Measurements from ENCODE around the gene GNA15. TPM values are rescaled to one million over a fixed set of nuclear protein-coding genes. Genes with fewer than 3 reads are reported as not detected.
"Not testable (repeated sequence)": the region's sequence is repeated elsewhere in the genome, so short reads cannot be mapped to it uniquely, and the experiment has no call there.

The GNA15 gene
- total and polyA plus RNA-seq, 5 donors from 2014 or later = 4.1 to 43.0 (median 6.8) TPM

- Mint-ChIP-seq H3K4me3 (no peak overlapping the region), H3K4me1 (no peaks in the 10 kb centered on the region), H3K27ac (no peak overlapping the region), H3K9me3 (peaks cover 0 to 2% (median 0%) of the 10 kb centered on the region in 7 donors), H3K36me3 (peaks cover 7% of the 10 kb centered on the region), H3K27me3 (no peaks in the 10 kb centered on the region)
- Histone ChIP-seq H3K36me3 (ENCODE audit: control insufficient read depth, insufficient read depth, low read length) (peaks cover 3% of the 10 kb centered on the region), H3K27ac (ENCODE audit: insufficient read depth, low read length, poor library complexity, severe bottlenecking) (no peak overlapping the region), H3K4me1 (ENCODE audit: control insufficient read depth, insufficient read depth, low read length, poor library complexity, severe bottlenecking) (no peaks in the 10 kb centered on the region), H3K9me3 (ENCODE audit: control insufficient read depth in 2 of 2, low read length in 2 of 2) (no peaks in the 10 kb centered on the region), H3K4me3 (ENCODE audit: low read depth, low read length) (no peak overlapping the region), H3K27me3 (ENCODE audit: control insufficient read depth, insufficient read depth, low read length) (no peaks in the 10 kb centered on the region)
- DNase-seq (no peak), ATAC-seq (ENCODE audit: low read depth in 2 of 2) (no peak)
Observed at GRCh38 chr19:3198901-3199700, 63.3 kb downstream of the GNA15 start.

GRCh38 chr19:3201072-3201700 is 65.4 kb downstream of the GNA15 start:
- Histone ChIP-seq H3K4me1 (ENCODE audit: control insufficient read depth, insufficient read depth, low read length, poor library complexity, severe bottlenecking) (no peaks in the 10 kb centered on the region), H3K27ac (ENCODE audit: insufficient read depth, low read length, poor library complexity, severe bottlenecking) (no peak overlapping the region), H3K36me3 (ENCODE audit: control insufficient read depth, insufficient read depth, low read length) (peaks cover 10% of the 10 kb centered on the region), H3K27me3 (ENCODE audit: control insufficient read depth, insufficient read depth, low read length) (no peaks in the 10 kb centered on the region), H3K9me3 (ENCODE audit: control insufficient read depth in 2 of 2, low read length in 2 of 2) (no peaks in the 10 kb centered on the region), H3K4me3 (ENCODE audit: low read depth, low read length) (no peak overlapping the region)
- H3K4me1 Mint-ChIP-seq = no peaks in the 10 kb centered on the region
- no peak for ATAC-seq (ENCODE audit: low read depth in 2 of 2)
- H3K27me3 Mint-ChIP-seq = no peaks in the 10 kb centered on the region
- H3K36me3 Mint-ChIP-seq = no peaks in the 10 kb centered on the region
- no peak for DNase-seq
- no peak overlapping the region for H3K4me3 Mint-ChIP-seq
- H3K27ac Mint-ChIP-seq = no peak overlapping the region
- peaks cover 0 to 2% (median 0%) of the 10 kb centered on the region in 7 donors for H3K9me3 Mint-ChIP-seq

GRCh38 chr19:3201911-3202310 is 66.1 kb downstream of the GNA15 start:
- Histone ChIP-seq H3K36me3 (ENCODE audit: control insufficient read depth, insufficient read depth, low read length) (peaks cover 10% of the 10 kb centered on the region), H3K4me3 (ENCODE audit: low read depth, low read length) (no peak overlapping the region), H3K9me3 (ENCODE audit: control insufficient read depth in 2 of 2, low read length in 2 of 2) (no peaks in the 10 kb centered on the region), H3K27me3 (ENCODE audit: control insufficient read depth, insufficient read depth, low read length) (no peaks in the 10 kb centered on the region), H3K4me1 (ENCODE audit: control insufficient read depth, insufficient read depth, low read length, poor library complexity, severe bottlenecking) (no peaks in the 10 kb centered on the region), H3K27ac (ENCODE audit: insufficient read depth, low read length, poor library complexity, severe bottlenecking) (no peak overlapping the region)
- ATAC-seq (ENCODE audit: low read depth in 2 of 2) (no peak), DNase-seq (no peak)
- Mint-ChIP-seq H3K27ac (no peak overlapping the region), H3K27me3 (no peaks in the 10 kb centered on the region), H3K9me3 (peaks cover 0 to 2% (median 0%) of the 10 kb centered on the region in 7 donors), H3K36me3 (no peaks in the 10 kb centered on the region), H3K4me3 (no peak overlapping the region), H3K4me1 (no peaks in the 10 kb centered on the region)

GRCh38 chr19:3202346-3202745 is 66.5 kb downstream of the GNA15 start:
- Mint-ChIP-seq H3K4me1 (no peaks in the 10 kb centered on the region), H3K27me3 (no peaks in the 10 kb centered on the region), H3K36me3 (no peaks in the 10 kb centered on the region), H3K4me3 (no peak overlapping the region), H3K27ac (peak overlapping the region in 1 of 3 donors; percentile 56), H3K9me3 (no peaks in the 10 kb centered on the region)
- peaks cover 12% of the 10 kb centered on the region for H3K36me3 ChIP-seq (ENCODE audit: control insufficient read depth, insufficient read depth, low read length)
- H3K4me1 ChIP-seq (ENCODE audit: control insufficient read depth, insufficient read depth, low read length, poor library complexity, severe bottlenecking) = no peaks in the 10 kb centered on the region
- no peak for ATAC-seq (ENCODE audit: low read depth in 2 of 2)
- H3K27me3 ChIP-seq (ENCODE audit: control insufficient read depth, insufficient read depth, low read length) = no peaks in the 10 kb centered on the region
- H3K9me3 ChIP-seq (ENCODE audit: control insufficient read depth in 2 of 2, low read length in 2 of 2) = no peaks in the 10 kb centered on the region
- DNase-seq = no peak
- H3K27ac ChIP-seq (ENCODE audit: insufficient read depth, low read length, poor library complexity, severe bottlenecking) = no peak overlapping the region
- H3K4me3 ChIP-seq (ENCODE audit: low read depth, low read length) = no peak overlapping the region

GRCh38 chr19:3202895-3203294 is 67.1 kb downstream of the GNA15 start:
- H3K9me3 ChIP-seq (ENCODE audit: control insufficient read depth in 2 of 2, low read length in 2 of 2); H3K27ac ChIP-seq (ENCODE audit: insufficient read depth, low read length, poor library complexity, severe bottlenecking); DNase-seq; H3K4me3 ChIP-seq (ENCODE audit: low read depth, low read length); H3K27me3 ChIP-seq (ENCODE audit: control insufficient read depth, insufficient read depth, low read length); H3K4me3 Mint-ChIP-seq; H3K4me1 ChIP-seq (ENCODE audit: control insufficient read depth, insufficient read depth, low read length, poor library complexity, severe bottlenecking); ATAC-seq (ENCODE audit: low read depth in 2 of 2); H3K9me3 Mint-ChIP-seq; H3K4me1 Mint-ChIP-seq; H3K27me3 Mint-ChIP-seq; H3K27ac Mint-ChIP-seq; H3K36me3 Mint-ChIP-seq: not testable (repeated sequence)
- peaks cover 13% of the 10 kb centered on the region for H3K36me3 ChIP-seq (ENCODE audit: control insufficient read depth, insufficient read depth, low read length)

GRCh38 chr19:3203805-3204645 is 68.2 kb downstream of the GNA15 start:
- no peaks in the 10 kb centered on the region for H3K4me1 ChIP-seq (ENCODE audit: control insufficient read depth, insufficient read depth, low read length, poor library complexity, severe bottlenecking)
- H3K4me1 Mint-ChIP-seq = no peaks in the 10 kb centered on the region
- H3K27ac Mint-ChIP-seq = no peak overlapping the region
- ATAC-seq (ENCODE audit: low read depth in 2 of 2) (no peak), DNase-seq (no peak)
- no peaks in the 10 kb centered on the region for H3K36me3 Mint-ChIP-seq
- H3K27me3 Mint-ChIP-seq = no peaks in the 10 kb centered on the region
- H3K4me3 ChIP-seq (ENCODE audit: low read depth, low read length) = no peak overlapping the region
- H3K27me3 ChIP-seq (ENCODE audit: control insufficient read depth, insufficient read depth, low read length) = no peaks in the 10 kb centered on the region
- no peak overlapping the region for H3K27ac ChIP-seq (ENCODE audit: insufficient read depth, low read length, poor library complexity, severe bottlenecking)
- H3K9me3 Mint-ChIP-seq = no peaks in the 10 kb centered on the region
- H3K9me3 ChIP-seq (ENCODE audit: control insufficient read depth in 2 of 2, low read length in 2 of 2) = no peaks in the 10 kb centered on the region
- H3K36me3 ChIP-seq (ENCODE audit: control insufficient read depth, insufficient read depth, low read length) = peaks cover 16% of the 10 kb centered on the region
- no peak overlapping the region for H3K4me3 Mint-ChIP-seq

- Mint-ChIP-seq H3K36me3 (no peaks in the 10 kb centered on the region), H3K27me3 (no peaks in the 10 kb centered on the region), H3K9me3 (peaks cover 0 to 2% (median 0%) of the 10 kb centered on the region in 7 donors), H3K27ac (no peak overlapping the region), H3K4me1 (peaks cover 0 to 3% (median 0%) of the 10 kb centered on the region in 4 donors), H3K4me3 (no peak overlapping the region)
- Histone ChIP-seq H3K27ac (ENCODE audit: insufficient read depth, low read length, poor library complexity, severe bottlenecking) (no peak overlapping the region), H3K4me1 (ENCODE audit: control insufficient read depth, insufficient read depth, low read length, poor library complexity, severe bottlenecking) (no peaks in the 10 kb centered on the region), H3K36me3 (ENCODE audit: control insufficient read depth, insufficient read depth, low read length) (peaks cover 16% of the 10 kb centered on the region), H3K4me3 (ENCODE audit: low read depth, low read length) (no peak overlapping the region), H3K9me3 (ENCODE audit: control insufficient read depth in 2 of 2, low read length in 2 of 2) (no peaks in the 10 kb centered on the region), H3K27me3 (ENCODE audit: control insufficient read depth, insufficient read depth, low read length) (no peaks in the 10 kb centered on the region)
- ATAC-seq (ENCODE audit: low read depth in 2 of 2) = no peak
- DNase-seq = no peak
Observed at GRCh38 chr19:3204646-3205275, 68.9 kb downstream of the GNA15 start.
